ENCODE results near the gene VAV1.

GRCh38 chr19:6767081-6767356 lies 5.5 kb upstream of the VAV1 start:
- TF ChIP-seq CTCF (IDR thresholded peaks at IDR 0.05): no peak
- TF ChIP-seq POLR2A (IDR thresholded peaks at IDR 0.05): no peak

All from thyroid gland (tissue), 4 donors.